ENCODE data around the gene OCIAD2. TPM values are rescaled to one million over a fixed set of nuclear protein-coding genes. Genes with fewer than 3 reads are reported as not detected.
"Not testable (repeated sequence)": the region's sequence is repeated elsewhere in the genome, so short reads cannot be mapped to it uniquely, and the experiment has no call there.

Gene OCIAD2
- total RNA-seq, 2 donors from 2014 or later: 91.6 to 164 TPM

- intact Hi-C loops (cut with DNase I, micrococcal nuclease): no loop called here
- ATAC-seq (no peak), DNase-seq (no peak)
Measured at GRCh38 chr4:48910511-48910910, 3.9 kb upstream of the OCIAD2 start.

GRCh38 chr4:48909697-48910096 lies 3.1 kb upstream of the OCIAD2 start:
- intact Hi-C loops (cut with DNase I, micrococcal nuclease): no loop called here
- ATAC-seq (peak; percentile 20), DNase-seq (no peak)

- ATAC-seq: no peak
- intact Hi-C loops (cut with DNase I, micrococcal nuclease): no loop called here
- no peak for DNase-seq
Measured at GRCh38 chr4:48908687-48909086, 2.1 kb upstream of the OCIAD2 start.

- DNase-seq: no peak
- intact Hi-C loops (cut with DNase I, micrococcal nuclease): no loop called here
- no peak for ATAC-seq
Measured at GRCh38 chr4:48907706-48908477, 1.3 kb upstream of the OCIAD2 start.

- no peak for DNase-seq
- intact Hi-C loops (cut with DNase I, micrococcal nuclease): no loop called here
- peak; percentile 58 for ATAC-seq
Measured at GRCh38 chr4:48905363-48906015, 1.1 kb downstream of the OCIAD2 start.

DNA sequence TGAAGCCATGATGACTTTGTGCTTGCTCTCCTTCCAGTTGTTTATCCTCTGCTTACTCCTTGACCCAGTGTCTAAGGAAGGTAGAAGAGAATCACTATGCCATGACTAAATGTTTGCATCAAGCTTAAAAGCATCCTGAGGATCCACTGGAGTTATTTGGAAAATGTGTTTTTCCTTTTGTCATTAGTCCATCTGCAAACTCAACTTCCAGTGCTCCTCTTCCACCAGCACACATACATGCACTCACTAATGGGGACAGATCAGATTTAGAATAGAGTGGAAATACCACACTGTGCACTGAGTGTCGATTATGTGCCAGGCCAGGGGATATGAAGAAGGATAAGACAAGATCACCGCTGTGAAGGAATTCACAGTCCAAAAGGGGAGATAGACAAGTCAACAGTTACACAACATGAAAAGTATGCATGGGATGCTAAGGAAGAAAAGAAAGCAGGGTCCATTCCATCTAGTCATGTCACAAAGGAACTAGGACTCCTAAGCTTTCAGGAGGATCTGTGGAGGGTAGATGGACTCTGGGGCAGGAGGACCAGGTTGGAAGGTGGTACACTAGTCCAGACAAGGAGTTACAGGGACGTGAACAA lies 1.9 kb downstream of the OCIAD2 start:
- DNase-seq (no peak), ATAC-seq (no peak)
- intact Hi-C loops (cut with DNase I, micrococcal nuclease): no loop called here

- no peak for ATAC-seq
- DNase-seq: no peak
- intact Hi-C loops (cut with DNase I, micrococcal nuclease): no loop called here
Measured at GRCh38 chr4:48904101-48904500, 2.5 kb downstream of the OCIAD2 start.

DNA sequence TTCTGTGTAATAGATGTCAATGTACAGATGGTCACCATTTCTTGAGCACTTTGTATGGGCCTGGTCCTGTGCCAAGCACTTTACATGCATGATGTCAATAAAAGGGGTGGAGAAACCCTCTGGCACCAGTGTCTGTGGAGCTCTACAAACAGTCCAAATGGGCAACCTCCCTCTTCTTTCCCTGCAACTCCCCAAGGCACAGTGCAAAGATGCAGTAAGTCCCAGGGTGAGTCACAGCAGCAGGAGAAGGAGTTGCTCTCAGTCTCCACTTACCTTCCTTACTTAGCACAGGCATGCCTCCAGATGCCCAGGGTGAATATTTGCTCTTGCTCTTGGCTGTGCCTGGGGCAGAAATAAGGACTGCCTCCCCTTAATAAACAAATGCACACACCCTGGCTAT lies 4.3 kb downstream of the OCIAD2 start:
- peak; percentile 34 to 58 for DNase-seq
- intact Hi-C loops (cut with DNase I, micrococcal nuclease): no loop called here
- peak; percentile 68 for ATAC-seq

DNA sequence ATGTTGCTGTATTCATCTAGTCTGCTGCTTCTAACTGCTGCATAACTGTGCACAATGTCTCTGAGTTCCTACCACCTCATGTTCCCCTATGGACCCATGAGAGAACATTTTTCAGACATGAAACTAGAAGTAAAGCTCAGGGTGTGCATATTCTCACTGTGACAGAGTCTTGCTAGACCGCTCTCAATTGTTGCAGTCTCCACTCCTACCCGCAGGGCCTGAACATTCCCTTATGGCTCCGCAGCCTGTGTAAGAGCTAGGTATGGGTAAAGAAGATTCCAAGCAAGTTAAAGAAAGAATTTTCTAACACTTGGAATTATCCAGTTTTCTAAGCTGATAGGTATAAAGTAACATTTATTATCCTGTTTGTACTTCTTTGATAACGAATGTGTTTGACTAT lies 5.4 kb downstream of the OCIAD2 start:
- intact Hi-C loops (cut with DNase I, micrococcal nuclease): no loop called here
- DNase-seq (no peak), ATAC-seq (no peak)

DNA sequence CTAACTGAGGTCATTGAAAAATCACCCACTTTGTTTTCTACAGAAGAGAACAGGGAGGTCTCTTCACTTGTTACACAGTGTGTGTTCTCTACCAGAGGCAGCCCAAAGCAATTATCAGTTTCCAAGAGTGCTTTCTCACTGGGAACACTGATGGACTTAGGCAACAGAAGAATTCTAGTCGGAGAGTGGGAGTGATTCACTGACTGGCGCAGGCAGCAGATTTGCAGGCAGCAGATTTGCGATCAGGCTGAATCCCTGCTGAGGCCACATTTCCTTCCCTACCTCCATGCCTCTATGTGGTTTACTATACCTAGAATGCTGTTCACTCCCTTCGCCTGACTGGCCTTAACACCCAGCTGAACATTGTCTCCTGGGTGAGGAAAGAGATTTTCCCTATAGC lies 6.6 kb downstream of the OCIAD2 start:
- intact Hi-C loops (cut with DNase I, micrococcal nuclease): no loop called here
- ATAC-seq: no peak

DNA sequence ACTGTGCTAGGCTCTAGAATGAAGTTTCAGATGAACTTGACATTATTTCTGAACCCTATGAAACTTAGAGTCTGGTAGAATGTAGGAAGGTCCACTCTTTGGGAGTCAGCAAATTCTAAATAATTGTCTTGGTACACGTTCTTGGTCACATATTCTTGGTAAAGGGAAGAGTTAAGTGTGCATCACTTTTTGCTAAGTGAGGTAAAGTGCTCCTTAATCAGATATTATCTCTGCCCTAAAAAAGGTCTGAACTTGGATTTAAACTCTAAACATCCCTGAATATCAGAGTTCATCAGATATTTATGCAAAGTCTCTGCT lies 7.2 kb downstream of the OCIAD2 start:
- DNase-seq (no peak), ATAC-seq (no peak)
- intact Hi-C loops (cut with DNase I, micrococcal nuclease): no loop called here

More for the DNA sequence above, 6.6 kb downstream of the OCIAD2 start:
- no peak for DNase-seq

DNA sequence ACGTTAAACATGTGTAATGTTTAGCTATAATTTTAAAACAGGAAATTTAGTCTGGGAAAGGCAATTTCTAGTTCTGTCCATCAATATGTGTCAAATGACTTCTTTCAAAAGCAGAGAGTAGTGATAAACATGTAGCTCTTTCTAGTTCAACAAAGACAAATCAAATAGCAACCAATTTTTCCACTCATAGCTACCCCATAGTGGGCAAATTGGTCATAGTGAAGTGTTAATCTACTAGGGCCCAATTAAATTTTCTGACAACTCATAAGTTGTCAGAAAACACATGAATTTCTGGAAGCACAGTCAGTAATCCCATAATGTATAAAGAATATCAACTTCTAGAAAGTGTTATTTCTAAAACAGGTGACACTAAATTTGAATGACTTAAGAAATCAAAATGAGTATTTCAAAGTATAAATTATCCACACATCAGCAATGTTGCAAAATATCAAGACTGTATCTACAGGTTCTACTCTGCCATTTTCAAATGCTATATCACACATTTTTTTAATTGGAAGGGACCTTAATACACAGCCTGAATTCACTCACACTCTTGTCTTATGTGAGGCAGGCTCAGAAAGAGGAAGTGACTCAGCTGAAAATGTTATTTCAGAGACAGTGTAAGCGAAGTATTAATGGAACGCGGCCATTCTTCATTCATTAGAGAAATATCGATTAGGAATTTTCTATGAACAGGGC lies 7.7 kb downstream of the OCIAD2 start:
- ATAC-seq: no peak
- no peak for DNase-seq
- intact Hi-C loops (cut with DNase I, micrococcal nuclease): no loop called here

DNA sequence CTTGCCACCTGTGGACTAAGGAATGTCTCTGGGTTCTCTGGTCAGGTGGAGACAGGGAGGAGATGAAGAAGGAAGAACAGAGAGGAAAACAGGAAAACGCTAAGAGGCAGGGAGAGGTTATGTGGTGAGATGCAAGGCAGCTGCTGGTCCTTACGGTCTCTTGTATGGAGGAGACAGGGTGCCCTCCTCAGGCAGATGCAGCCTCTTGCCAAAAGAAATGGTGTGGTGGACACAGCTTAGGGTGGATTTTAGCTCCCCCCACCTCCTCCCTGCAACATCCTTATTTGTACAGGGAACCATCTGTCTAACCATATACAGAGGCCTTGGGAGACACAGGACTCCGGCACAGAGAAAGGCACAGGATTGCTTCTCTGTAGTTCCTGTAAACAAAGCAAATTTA lies 9.7 kb downstream of the OCIAD2 start:
- intact Hi-C loops (cut with DNase I, micrococcal nuclease): no loop called here
- ATAC-seq: peak; percentile 19
- no peak for DNase-seq

GRCh38 chr4:48891028-48891619 lies 15.4 kb downstream of the OCIAD2 start:
- ATAC-seq (no peak), DNase-seq (no peak)
- intact Hi-C loops (cut with DNase I, micrococcal nuclease): no loop called here

DNA sequence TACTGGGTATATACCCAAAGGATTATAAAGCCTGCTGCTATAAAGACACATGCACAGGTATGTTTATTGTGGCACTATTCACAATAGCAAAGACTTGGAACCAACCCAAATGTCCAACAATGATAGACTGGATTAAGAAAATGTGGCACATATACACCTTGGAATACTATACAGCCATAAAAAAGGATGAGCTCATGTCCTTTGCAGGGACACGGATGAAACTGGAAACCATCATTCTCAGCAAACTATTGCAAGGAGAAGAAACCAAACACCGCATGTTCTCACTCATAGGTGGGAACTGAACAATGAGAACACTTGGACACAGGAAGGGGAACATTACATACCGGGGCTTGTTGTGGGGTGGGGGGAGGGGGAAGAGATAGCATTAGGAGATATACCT lies 16.8 kb downstream of the OCIAD2 start:
- DNase-seq; ATAC-seq; intact Hi-C loops (cut with DNase I, micrococcal nuclease): not testable (repeated sequence)

DNA sequence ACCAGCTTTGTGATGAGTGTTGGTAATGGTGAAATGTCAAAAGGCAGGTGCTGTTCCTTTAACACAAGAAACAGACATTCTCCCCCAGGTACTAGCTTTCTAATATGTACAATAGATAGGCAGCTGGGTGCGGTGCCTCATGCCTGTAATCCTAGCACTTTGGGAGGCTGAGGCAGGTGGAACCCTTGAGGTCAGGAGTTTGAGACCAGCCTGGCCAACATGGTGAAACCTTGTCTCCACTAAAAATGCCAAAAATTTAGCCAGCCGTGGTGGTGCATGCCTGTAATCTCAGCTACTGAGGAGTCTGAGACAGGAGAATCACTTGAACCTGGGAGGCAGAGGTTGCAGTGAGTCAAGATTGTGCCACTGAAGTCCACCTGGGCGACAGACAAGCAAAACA lies 24.9 kb downstream of the OCIAD2 start:
- intact Hi-C loops (cut with DNase I, micrococcal nuclease); DNase-seq; ATAC-seq: not testable (repeated sequence)

GRCh38 chr4:48879561-48880442 lies 26.8 kb downstream of the OCIAD2 start:
- ATAC-seq (no peak), DNase-seq (no peak)
- intact Hi-C loops (cut with DNase I, micrococcal nuclease): no loop called here

DNA sequence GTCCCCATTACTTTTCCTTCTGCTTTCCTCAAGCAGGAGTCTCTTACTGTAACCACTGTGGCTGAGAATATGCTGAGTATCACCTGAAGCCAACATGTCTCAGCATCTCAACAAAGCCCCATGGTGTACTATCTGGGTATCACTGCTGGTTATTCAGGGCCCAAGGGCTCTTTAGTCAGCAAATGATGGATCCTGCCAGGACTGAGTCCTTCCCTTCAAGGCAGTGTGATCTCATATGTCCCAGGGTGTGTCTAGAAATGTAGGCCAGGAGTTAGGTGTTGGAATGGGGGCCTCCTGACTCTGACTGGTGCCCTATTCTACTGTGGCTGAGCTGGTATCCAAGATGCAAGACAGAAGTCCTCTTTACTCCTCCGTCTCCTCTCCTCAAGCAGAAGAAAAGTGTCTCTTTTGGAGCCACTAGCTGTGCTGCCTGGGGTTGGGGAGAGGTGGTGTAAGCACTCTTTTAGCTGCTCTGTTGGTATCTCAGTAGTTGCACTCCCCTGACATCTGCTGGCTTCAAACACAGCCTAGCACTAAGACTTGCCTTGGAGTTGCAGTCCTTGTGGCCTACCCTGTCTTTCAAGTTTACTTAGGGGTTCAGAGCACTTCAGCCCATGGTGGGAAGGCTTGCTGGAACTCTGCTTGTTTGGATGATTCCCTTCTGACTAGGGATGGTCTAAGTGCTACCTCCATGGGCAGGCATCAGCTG lies 28.6 kb downstream of the OCIAD2 start:
- DNase-seq: no peak
- ATAC-seq: no peak
- intact Hi-C loops (cut with DNase I, micrococcal nuclease): no loop called here
